GM18861 (cell line): ENCODE results near the gene TRMT2A.

Experiments
- ATAC-seq: cut with Tn5 transposase; IDR thresholded peaks from one replicate; pipeline ENCODE4 v1.9.1; 2021; ENCODE audit not compliant: unreplicated experiment

TRMT2A gene

DNA sequence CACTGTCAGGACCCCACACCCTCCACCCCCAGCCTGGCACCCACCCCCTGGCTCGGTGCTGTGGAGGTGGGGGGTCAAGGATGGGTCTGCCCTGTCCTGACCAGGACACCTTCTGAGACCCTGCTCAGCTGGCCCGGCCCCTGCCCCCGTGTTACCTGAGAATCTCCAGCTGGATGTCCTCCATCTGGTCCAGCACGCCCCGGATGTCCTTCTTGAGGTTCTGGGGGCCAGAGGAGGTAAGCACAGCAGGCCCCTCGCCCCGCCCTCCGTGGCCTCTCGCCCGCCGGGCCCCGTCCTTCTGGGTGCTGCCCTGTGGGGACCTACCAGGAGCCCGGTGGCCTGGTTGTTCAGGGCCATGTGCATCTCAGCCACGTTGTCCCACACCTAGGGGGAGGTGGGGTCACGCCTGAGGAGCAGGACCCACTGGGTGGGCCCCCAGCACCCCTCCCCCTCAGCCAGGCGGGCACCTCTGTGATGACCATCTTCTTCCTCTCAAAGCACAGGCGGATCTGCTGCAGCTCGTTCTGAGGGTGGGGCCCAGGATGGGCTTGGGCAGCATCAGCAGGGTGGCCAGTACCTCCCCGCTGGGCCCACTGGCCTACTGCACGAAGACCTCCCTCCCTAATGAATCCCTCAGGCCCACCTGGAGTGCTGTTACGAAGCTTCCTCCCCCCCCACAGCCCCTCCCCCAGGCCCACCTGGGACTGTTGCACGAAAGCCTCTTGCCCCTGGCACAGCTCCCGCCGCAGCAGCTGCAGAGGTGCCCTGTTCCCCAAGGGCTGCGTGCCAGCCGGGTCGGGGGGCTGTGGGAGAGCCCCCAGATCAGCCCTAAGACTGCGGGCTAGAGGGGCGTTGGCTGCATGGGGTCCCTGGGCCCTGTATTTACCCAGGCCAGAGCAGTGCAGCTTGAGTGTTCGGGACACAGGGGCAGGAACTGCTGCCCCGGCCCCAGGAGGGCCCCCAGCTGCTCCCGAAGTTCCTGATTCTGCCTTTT lies 32.5 kb upstream of the TRMT2A start:
- ATAC-seq = no peak

DNA sequence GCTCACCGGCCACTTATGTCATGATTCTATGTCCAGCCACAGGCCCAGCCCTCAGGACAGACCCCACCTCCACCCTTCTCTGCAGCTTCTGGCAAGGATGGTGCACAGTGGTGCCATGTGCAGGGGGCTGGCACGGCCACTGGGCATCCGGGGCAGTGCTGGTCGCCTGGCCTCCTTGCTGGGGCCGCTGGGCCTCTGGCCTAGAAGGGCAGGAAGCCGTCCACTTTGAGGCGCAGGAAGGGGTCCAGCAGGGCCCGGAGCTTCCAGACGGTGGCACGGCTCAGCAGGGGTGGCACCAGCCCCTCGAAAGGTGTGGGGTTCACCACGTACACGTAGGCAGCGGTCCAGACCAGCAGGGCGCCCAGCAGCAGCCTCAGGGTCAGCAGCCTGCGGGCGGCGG lies 31.4 kb upstream of the TRMT2A start:
- ATAC-seq = no peak

DNA sequence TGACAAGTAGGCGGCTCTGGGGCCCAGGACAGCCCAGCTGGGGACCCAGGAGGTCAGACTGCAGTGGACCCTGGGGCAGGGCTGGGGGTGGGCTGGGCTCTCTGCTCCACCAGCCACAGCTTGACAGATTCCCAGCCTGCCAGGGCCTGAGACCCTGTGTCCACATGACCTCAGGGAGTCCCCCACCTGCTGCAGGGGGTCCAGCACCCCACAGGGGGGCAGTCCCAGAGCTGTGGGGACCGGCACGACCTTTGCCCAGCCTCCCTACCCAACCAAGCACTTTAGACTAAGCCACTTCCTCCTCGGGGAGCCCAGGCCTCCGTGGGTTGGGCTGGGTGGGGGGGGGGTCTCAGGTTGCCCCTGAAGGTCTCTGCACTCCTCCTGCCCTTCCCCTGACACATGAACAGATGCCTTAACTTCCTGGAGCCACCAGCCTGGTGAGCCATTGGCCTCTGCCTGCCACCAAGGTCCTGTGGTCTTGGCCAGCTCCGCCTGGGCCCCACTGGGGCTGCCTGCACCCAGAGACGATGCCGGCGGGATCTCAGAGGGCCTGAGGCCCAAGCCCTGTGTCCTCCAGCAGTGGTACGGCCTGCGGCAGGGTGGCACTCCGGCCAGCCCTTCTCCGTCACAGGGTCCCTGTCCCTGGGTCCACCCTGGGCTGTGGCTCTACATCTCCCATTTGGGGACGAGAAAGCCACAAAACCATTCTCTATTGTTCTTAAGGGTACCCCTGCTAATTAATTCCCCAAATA lies 30.4 kb upstream of the TRMT2A start:
- ATAC-seq = no peak

DNA sequence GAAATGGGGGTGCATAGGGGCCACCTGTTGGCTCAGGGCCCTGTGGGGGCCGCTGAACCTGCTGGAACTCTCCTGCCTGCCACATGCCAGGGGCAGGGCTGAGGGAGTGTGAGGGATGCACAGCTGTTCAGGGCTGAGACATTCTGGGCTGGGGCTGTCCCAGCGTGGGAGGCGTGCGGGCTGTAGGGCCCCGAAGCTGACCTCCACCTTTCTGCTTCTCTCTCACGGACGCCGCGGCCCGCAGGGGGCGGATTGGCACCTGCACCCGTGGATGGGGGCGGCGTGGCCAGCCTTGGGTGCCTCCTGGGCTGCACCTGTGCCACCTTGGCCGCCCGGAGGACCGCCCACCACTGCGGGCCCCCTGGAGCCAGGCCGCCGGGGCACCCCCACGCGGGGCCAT lies 29.8 kb upstream of the TRMT2A start:
- ATAC-seq = no peak

DNA sequence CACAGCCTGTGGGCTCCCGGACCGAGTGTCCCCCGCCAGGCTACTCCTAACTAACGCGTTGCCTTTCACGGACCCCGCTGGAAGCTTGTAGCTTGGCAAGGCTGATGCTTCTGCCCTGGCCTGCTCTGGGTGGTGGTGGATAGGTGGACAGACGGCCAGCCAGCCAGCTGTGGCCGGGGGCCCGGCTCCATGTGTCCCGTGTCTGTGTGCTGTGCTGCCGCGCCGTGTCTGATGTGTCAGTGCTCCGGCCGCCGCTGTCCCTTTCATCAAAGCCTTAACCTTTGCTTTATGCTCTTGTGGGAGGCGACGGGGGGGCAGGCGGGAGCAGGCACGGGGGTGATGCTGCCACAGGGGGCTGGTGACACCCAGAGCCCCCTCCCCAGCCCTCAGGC lies 28.8 kb upstream of the TRMT2A start:
- no peak for ATAC-seq

DNA sequence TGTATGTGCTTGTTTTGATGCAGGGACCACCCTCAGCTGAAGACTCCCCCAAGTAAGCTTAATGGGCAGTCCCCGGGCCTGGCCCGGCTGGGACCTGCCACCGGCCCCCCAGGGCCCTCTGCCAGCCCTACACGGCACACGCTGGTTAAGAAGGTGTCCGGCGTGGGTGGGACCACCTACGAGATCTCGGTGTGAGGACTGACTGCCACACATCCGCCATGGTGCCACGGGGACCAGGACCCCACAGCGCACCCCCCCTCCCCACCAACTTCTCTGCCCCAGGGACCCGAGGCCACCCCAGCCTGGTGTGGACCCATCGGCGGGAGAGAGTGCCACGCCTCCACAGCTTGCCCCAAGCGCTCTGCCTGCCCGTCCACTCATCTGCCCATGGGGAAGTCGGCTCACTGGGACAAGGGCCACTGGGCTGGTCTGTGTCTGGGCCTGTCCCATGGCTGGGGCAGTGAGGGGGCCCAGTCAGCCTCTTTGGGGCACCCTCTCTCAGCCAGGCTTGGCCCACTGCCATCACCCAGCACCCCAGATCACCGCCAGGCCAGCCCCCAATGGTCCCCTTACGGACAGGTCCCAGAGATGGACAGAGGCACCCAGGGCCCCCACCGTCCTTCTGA lies 28.3 kb upstream of the TRMT2A start:
- no peak for ATAC-seq

DNA sequence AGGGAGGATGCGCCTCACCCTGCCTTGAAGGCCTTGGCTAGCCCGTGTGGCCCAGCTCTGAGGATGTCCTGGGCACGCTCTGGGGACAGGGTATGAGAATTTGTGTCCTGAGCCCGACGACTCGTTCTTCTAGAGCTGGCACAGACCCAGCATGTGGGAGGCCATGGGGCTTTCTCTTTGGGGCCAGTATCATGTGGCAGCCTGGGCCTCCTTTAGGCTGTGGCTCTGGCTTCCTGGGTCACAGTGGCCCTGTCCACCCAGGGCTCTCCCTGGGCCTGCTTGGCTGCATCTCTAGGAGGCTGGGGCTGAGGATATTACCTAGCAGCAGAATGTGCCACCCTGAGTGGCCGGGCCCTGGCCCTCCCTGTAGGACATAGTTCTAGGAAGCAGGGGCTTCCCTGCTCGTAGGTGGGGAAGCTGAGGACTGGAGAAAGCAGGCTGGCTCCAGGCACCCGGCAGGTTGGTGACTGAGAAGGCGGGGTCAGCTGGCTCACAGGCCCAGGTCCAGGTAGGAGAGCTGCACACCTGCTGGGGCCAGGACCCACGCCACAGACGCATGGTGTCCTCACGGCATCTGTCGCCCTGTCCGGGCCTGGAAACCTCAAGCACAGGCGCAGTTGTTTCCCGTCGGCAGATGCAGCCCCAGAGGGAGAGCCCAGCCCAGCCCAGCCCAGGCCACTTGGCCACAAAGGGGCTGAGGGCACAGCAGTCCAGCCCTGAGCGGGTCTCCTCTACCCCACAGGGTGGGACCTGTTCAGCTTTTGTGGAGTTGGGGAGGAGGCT lies 27.0 kb upstream of the TRMT2A start:
- no peak for ATAC-seq

DNA sequence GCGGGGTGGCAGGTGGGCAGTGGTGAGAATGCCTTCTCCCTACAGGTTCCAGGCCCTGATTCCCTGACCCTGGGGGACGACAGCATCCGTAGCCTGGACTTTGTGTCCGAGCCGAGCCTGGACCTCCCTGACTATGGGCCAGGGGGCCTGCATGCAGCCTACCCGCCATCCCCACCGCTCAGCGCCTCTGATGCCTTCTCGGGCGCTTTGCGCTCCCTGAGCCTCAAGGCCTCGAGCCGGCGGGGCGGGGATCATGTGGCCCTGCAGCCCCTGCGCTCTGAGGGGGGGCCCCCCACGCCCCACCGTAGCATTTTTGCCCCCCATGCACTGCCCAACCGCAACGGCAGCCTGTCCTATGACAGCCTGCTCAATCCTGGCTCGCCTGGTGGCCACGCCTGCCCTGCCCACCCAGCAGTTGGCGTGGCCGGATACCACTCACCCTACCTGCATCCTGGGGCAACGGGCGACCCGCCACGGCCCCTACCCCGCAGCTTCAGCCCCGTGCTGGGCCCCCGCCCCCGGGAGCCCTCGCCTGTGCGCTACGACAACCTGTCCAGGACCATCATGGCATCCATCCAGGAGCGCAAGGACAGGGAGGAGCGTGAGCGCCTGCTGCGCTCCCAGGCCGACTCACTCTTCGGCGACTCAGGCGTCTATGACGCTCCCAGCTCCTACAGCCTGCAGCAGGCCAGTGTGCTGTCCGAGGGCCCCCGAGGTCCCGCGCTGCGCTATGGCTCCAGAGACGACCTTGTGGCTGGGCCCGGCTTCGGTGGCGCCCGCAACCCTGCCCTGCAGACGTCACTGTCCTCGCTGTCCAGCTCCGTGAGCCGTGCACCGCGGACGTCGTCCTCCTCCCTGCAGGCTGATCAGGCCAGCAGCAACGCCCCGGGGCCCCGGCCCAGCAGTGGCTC lies 25.9 kb upstream of the TRMT2A start:
- no peak for ATAC-seq

DNA sequence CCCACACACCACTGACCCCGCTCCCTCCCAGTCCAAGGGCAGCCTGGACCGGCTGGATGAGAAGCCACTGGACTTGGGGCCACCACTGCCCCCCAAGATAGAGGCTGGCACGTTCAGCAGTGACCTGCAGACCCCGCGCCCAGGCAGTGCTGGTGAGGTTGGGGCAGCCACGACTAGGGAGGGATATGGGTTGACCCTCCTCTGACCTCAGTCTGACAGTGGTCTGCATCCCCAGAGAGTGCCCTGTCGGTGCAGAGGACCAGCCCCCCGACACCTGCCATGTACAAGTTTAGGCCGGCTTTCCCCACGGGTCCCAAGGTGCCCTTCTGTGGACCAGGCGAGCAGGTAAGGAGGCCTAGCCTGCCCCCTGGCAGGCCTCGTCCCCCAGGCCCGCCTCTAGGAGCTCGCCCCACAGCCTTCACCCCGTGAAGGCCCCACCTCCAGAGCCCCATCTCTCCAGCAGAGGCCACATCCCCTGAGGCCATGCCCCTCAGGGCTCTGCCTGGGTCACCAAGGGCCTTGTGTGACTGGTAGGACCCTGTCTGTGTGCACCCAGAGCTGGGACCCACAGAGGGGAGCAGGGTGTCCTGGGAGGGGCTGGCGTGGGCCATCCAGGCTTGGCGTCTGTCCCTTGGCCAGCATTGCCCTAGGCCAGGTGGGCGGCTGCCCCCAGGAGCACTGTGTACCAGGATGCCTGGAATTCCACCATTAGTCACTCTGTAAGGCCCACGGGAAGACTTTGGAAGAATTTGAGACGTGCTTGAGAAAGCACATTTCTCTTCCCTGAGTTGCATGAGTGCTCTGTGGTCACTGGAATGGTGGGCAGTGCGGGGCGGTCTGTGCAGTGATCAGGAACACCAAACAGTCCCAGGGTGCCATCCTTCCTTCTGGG lies 24.4 kb upstream of the TRMT2A start:
- ATAC-seq = no peak

DNA sequence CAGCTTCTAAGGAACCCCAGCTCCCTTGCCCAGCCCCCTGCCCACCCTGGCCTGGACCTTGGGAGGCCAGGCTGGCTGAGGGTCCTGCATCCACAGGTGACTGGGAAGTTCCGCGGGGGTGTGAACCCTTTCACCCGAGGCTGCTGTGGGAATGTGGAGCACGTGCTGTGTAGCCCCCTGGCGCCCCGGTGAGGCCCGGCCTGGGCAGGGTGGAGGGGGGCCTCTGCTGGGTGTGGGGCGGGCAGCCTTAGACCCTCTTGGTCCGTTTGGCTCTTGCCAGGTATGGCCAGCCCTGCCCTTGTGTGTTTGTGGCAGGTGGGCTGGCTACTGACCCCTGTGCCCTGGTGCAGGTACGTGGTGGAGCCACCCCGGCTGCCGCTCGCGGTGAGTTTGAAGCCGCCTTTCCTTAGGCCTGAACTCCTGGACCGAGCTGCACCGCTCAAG lies 23.5 kb upstream of the TRMT2A start:
- ATAC-seq = no peak

DNA sequence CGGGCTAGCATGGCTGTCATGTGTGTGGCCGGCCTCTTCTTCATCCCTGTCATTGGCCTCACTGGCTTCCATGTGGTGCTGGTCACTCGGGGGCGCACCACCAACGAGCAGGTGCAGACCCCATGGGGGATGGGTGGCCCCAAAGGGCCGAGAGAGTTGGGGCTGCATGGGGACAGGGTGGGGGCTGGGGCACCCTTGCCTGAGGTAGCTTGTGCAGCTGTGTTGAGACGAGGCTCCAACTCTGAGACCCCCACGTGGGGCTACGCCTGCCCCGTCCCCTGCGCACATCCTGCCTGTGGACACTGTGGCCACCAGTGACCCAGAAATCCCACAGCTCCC lies 23.1 kb upstream of the TRMT2A start:
- ATAC-seq = no peak

DNA sequence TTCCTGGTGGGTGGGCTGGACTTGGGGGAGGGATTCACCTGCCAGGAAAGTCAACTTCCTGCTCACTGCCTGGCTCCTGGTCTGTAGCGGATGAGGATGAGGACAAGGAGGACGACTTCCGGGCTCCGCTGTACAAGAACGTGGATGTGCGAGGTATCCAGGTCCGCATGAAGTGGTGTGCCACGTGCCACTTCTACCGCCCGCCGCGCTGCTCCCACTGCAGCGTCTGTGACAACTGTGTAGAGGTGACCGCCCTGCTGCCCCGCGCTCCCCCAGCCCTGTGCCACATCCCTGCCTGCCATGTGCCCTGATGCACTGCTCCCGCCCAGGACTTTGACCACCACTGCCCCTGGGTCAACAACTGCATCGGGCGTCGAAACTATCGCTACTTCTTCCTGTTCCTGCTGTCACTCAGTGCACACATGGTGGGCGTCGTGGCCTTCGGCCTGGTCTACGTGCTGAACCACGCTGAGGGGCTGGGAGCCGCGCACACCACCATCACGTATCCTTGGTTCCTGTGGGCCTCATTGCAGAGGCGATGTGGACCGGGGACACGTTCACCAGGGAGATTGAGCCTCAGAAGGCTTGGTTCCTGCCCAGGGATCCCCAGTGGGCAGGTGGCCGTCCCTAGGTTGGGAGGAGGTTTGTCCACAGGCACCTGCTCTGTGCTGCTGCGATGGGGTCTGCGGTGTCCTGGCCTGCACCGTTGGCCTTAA lies 22.5 kb upstream of the TRMT2A start:
- no peak for ATAC-seq

DNA sequence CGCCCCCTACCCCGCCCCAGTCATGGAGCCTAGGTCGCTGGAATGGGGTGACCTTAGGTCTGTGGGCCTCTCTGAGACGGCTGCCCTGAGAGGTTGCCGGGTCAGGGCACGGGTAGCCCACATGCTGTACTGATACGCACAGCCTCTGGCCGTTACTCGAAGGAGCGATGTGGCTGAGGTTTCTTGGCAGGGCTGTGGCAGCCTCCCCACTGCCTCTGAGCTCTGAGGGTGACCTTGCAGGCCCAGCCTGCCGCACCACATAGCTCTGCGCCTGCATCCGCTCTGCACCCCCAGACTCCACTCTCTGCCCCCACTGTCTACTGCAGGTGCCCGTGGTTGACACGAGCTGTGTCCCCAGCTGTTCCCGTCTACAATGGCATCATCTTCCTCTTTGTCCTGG lies 21.8 kb upstream of the TRMT2A start:
- no peak for ATAC-seq

DNA sequence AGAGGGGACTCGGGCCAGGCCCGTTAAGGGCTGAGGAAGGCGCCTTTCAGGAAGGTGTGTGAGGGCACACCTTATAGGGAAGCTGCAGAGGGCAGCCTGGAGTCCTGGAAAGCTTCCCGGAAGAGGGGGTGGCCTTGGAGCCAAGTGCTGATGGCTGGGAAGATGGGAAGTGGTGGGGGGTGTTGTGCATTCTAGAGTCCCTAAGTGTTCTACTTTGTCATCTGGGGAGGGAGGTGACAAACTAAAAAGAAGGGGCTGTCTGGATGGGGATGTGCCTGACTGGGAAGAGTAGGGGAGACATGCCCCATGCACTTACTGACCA lies 21.4 kb upstream of the TRMT2A start:
- no peak for ATAC-seq

DNA sequence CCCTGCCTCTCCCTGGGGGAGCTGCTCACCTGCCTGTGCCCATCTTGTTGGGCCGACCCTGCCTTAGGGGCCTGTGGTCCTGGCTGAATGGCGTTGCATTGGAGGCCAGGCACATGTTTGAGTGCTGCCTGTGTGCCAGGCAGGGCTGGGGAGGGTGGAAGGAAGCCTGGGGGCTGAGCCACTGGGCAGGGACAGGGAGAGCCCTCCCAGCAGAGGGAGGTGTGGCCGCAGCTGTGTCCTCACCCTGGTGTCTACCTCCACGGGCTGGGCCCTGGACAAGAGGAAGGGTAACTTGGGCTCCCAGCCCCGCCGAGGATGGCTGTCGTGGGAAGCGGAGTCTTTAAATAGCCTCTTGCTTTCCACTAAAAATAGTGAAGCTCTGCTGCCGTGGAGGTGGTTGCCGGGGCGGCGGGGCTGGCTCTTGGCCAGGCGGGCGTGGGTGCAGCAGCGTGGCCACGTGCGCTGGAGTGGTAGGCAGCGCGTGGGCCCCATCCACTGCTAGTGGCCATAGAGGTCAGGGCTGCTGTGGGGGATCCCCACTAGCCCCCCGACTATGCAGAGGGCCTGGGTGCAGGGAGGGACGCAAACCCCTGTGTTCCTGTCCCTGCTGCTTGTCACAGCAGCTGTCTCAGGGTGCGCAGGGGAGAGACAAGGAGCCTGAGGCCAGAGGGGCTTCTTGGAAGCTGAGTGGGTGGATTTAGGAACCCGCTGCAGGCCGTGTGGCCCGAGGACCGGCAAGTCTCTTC lies 20.8 kb upstream of the TRMT2A start:
- ATAC-seq = no peak

DNA sequence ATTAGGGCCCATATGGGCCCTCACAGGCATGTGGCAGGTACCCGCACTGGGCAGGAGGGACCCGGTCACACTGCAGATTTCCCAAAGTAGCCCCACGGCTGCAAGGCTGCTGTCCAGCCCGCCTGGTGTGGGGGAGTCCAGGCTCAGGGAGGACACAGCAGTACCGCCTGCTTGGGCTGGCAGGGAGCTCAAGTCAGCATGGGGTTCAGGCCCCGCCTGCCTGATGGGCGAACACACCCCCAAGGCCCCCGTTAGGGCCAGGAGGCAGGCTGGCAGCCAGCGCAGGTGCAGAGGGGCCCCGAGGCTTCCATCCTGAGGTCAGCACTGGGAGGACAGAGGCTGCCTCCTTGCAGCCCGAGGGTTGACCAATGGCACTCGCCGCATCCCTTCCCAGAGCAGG lies 20.1 kb upstream of the TRMT2A start:
- no peak for ATAC-seq

DNA sequence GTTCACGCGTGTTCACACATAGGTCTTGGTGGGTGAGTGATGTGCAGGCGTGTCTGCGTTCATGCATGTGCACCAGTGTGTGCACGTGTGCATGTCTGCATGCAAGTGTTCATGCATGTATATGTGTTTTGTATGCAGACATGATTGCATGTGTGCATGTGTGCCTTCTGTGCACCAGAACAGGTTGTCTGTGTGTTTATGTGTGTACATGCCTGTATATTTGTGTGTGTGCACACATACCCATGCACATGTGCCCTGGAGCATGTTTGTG lies 19.5 kb upstream of the TRMT2A start:
- no peak for ATAC-seq
